ENCODE data around the gene COL6A2.

The COL6A2 gene

DNA sequence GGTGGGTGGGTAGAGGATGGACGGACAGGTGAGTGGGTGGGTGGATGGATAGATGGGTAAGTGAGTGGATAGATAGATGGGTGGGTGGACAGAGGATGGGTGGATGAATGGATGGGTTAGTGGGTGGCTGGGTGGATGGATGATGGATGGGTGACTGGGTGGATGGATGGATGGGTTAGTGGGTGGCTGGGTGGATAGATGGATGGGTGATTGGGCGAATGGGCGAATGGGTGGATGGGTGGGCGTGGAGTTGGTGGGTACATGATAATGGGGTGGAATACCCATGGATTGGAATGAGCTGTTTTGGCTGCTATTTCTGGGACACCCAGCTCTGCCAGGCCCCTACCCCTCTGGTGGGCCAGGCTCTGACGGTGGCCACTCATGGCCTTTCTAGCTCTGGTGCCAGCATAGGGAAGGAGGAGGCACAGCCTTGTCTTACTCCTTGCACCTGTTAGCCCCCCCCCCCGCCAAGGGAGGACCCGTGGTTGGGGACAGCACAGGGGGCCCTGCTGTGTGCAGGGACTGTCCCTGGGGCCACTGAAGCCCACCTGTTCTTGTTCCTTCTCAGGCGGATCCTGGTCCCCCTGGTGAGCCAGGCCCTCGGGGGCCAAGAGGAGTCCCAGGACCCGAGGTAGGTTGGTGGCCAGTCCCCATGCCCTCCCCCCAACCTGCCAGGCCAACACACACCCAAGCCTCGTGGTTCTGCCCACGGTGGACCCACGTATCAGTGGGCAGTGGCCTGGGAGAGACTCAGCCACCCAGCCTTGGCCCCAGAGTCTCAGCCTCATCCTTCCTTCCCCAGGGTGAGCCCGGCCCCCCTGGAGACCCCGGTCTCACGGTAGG lies 26.4 kb downstream of the COL6A2 start:
- Mint-ChIP-seq H3K4me1 (ENCODE audit: low read depth) (no peaks in the 10 kb centered on the region), H3K9me3 (no peaks in the 10 kb centered on the region), H3K27me3 (no peaks in the 10 kb centered on the region), H3K27ac (no peak overlapping the region), H3K36me3 (ENCODE audit: low read depth) (no peaks in the 10 kb centered on the region), H3K4me3 (no peak overlapping the region)
- intact Hi-C loops (cut with micrococcal nuclease): no loop called here

DNA sequence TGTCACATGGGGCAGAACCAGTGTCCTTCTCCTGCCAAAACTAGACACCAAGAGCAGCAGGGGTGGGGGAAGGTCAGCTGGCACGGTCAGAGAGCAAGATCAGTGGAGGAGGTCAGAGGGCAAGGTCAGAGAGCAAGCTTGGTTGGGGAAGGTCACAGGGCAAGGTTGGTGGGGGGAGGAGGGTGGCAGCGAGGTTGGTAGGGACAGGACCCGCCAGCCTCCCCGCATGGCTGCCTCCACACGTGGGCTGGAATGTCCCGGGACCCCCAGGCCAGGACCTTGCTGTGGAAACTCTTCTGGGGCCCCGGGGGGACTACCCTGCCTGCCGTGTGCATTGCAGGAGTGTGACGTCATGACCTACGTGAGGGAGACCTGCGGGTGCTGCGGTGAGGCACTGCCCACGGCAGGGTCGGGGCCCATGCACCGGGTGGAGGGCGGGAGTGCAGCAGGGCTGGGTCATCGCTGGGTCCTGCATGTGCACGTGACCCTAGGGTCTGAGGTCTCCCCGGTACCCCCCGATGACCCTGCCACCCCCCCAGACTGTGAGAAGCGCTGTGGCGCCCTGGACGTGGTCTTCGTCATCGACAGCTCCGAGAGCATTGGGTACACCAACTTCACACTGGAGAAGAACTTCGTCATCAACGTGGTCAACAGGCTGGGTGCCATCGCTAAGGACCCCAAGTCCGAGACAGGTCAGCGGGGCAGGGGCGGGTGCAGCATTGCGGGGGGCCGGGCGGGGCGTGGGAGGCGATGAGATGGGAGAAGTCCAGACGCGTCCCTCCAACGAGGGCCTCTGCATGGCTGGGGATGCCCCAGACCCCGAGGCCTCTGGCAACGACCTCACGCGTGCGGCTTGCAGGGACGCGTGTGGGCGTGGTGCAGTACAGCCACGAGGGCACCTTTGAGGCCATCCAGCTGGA lies 27.3 kb downstream of the COL6A2 start:
- Mint-ChIP-seq H3K27ac (no peak overlapping the region), H3K4me3 (no peak overlapping the region), H3K9me3 (no peaks in the 10 kb centered on the region), H3K27me3 (no peaks in the 10 kb centered on the region), H3K4me1 (ENCODE audit: low read depth) (no peaks in the 10 kb centered on the region), H3K36me3 (ENCODE audit: low read depth) (no peaks in the 10 kb centered on the region)
- intact Hi-C loops (cut with micrococcal nuclease): no loop called here

DNA sequence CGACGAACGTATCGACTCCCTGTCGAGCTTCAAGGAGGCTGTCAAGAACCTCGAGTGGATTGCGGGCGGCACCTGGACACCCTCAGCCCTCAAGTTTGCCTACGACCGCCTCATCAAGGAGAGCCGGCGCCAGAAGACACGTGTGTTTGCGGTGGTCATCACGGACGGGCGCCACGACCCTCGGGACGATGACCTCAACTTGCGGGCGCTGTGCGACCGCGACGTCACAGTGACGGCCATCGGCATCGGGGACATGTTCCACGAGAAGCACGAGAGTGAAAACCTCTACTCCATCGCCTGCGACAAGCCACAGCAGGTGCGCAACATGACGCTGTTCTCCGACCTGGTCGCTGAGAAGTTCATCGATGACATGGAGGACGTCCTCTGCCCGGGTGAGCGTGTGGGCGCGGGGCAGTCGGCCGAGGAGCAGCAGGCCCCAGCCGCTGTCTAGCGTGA lies 28.0 kb downstream of the COL6A2 start:
- intact Hi-C loops (cut with micrococcal nuclease): no loop called here
- Mint-ChIP-seq H3K4me1 (ENCODE audit: low read depth) (no peaks in the 10 kb centered on the region), H3K27ac (no peak overlapping the region), H3K27me3 (no peaks in the 10 kb centered on the region), H3K4me3 (no peak overlapping the region), H3K9me3 (no peaks in the 10 kb centered on the region), H3K36me3 (ENCODE audit: low read depth) (no peaks in the 10 kb centered on the region)

DNA sequence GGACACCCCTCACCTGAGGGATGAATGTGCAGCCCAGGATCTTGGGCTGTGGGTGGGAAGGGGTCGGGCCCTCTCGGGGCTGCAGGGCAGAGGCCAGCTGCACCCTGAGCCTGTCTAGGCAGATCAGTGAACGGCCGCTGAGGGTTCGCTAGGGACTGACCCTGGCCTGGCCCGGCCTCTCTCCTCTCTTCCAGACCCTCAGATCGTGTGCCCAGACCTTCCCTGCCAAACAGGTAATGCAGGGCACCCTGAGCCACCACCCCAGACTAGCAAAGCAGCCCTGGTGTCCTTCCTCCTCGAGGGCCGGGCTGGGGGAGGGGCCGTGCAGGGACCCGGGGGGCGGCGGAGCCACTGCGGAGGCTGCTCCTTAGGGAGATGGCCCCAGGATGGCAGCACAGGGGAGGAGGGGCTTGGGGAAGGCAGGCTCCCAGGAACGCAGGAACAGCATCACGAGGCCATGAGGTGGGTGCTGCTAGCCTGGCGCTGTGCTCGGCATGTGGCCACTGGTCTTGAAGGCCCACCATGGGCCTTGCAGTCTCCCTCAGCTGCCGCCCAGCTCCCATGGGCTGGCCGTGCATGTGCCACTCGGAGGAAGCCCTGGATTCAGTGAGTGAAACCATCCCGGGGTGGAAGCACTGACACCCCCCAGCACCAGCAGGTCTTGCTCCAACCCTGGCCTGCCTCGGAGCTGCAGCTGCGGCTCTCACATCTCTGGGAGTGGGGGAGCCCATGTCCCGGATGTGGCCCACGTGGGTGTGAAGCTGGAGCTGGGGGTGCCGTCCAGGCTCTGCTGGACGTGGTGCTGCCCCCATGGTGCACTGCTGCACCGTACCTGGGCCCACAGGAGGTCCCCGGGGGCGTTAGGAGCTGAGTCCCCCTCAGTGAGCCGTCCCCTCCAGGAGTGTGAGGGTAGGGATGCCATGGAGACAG lies 28.7 kb downstream of the COL6A2 start:
- intact Hi-C loops (cut with micrococcal nuclease): no loop called here
- Mint-ChIP-seq H3K27me3 (no peaks in the 10 kb centered on the region), H3K27ac (no peak overlapping the region)

DNA sequence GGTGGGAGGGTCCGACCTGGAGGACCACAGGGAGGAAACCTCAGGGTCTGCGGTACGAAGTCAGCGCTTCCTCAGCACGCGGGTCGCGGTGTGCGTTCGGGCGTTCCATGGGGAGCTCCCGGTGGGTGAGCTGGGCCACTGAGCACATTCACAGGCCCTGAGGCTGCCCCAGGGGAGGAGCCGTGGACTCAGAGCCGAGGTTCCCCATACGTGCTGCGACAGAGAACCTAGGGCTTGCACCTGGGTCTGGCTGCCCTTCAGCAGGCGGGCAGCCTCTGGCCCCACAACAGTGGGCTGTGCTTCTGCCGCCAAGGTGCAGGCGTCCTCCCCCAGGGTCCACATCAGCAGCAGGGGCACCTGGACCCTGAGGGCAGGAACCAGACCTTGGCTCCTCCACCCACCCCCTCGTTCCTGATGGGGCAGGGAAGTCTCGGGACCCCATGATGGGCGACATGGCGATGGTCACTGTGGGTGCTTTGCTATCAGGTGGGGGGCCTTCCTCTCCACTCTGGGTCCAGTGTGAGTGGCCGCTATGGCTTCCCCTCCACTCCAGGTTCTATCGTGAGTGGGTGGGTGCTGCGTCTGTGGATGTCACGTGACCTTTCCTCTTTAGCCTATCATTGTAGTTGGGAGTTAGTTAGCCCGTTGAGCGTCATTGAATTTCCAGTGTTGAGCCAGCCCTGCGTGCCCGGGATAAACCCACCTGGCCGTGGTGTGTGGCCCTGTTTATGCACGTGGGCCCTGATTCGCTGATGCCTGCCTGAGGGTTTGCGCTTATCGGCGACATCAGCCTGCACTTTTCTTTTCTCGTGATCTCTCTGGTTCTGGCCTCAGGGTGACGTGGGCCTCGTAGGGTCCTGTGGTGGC lies 29.6 kb downstream of the COL6A2 start:
- no peaks in the 10 kb centered on the region for H3K4me1 Mint-ChIP-seq (ENCODE audit: low read depth)
- H3K36me3 Mint-ChIP-seq (ENCODE audit: low read depth): no peaks in the 10 kb centered on the region
- H3K27ac Mint-ChIP-seq: no peak overlapping the region
- H3K27me3 Mint-ChIP-seq: no peaks in the 10 kb centered on the region
- no peaks in the 10 kb centered on the region for H3K9me3 Mint-ChIP-seq
- intact Hi-C loops (cut with micrococcal nuclease): no loop called here
- no peak overlapping the region for H3K4me3 Mint-ChIP-seq

More for the DNA sequence above, 28.7 kb downstream of the COL6A2 start:
- Mint-ChIP-seq H3K4me3 (no peak overlapping the region), H3K4me1 (ENCODE audit: low read depth) (no peaks in the 10 kb centered on the region), H3K36me3 (ENCODE audit: low read depth) (no peaks in the 10 kb centered on the region), H3K9me3 (no peaks in the 10 kb centered on the region)

DNA sequence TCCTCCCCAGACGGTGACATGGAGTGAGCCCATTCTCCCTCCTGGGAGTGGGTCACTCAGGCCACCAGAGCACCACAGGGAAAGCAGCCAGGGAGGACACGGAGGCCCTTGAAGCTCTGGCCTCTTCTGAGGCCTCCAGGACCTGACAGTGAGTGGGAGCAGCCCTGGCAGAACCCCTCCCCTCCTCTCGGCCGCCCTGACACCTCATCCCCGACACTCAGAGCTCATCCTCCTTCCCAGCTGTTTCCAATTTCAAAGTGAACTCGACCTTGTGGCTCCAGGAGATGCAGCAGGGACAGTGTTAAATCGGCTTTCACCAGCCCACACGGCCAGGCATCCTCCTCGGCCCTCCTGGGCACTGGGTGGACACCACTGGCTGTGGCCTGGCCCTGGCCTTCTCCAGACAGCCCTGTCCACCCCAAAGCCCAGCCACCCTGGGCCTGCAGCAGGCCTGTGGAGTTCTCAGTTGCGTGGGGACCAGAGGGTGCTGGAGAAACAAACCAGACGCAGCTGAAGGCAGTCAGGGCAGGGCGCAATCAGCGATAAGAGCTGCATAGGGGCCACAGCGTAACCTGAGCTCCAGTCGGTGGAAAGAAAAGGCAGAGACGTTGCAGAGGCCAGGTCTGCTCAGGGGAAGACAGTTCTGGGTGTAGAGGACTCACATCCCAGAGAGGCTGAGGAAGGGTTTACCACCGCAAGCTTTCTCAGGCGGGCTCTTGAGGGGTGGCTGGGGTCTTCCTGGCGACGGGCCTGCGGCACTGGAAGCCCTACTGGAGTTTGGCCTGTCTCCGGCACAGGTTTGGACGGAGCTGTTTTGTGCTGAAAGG lies 30.4 kb downstream of the COL6A2 start:
- Mint-ChIP-seq H3K27me3 (no peaks in the 10 kb centered on the region), H3K36me3 (ENCODE audit: low read depth) (no peaks in the 10 kb centered on the region), H3K27ac (no peak overlapping the region), H3K9me3 (no peaks in the 10 kb centered on the region), H3K4me3 (no peak overlapping the region), H3K4me1 (ENCODE audit: low read depth) (no peaks in the 10 kb centered on the region)
- intact Hi-C loops (cut with micrococcal nuclease): no loop called here

DNA sequence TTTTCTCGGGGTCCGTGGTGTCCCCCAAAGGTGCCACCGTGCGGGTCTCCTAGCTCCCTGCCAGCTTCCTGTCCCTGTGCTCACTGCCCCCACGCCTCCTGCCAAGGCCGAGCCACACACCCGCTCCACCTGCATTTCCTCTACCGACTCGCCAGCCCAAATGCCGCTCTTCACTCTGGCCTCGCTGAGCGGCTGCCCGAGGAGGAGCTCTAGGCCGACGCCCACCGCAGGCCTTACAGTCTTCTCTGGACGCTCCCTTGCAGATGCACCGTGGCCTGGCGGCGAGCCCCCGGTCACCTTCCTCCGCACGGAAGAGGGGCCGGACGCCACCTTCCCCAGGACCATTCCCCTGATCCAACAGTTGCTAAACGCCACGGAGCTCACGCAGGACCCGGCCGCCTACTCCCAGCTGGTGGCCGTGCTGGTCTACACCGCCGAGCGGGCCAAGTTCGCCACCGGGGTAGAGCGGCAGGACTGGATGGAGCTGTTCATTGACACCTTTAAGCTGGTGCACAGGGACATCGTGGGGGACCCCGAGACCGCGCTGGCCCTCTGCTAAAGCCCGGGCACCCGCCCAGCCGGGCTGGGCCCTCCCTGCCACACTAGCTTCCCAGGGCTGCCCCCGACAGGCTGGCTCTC lies 31.1 kb downstream of the COL6A2 start:
- no peak overlapping the region for H3K27ac Mint-ChIP-seq

DNA sequence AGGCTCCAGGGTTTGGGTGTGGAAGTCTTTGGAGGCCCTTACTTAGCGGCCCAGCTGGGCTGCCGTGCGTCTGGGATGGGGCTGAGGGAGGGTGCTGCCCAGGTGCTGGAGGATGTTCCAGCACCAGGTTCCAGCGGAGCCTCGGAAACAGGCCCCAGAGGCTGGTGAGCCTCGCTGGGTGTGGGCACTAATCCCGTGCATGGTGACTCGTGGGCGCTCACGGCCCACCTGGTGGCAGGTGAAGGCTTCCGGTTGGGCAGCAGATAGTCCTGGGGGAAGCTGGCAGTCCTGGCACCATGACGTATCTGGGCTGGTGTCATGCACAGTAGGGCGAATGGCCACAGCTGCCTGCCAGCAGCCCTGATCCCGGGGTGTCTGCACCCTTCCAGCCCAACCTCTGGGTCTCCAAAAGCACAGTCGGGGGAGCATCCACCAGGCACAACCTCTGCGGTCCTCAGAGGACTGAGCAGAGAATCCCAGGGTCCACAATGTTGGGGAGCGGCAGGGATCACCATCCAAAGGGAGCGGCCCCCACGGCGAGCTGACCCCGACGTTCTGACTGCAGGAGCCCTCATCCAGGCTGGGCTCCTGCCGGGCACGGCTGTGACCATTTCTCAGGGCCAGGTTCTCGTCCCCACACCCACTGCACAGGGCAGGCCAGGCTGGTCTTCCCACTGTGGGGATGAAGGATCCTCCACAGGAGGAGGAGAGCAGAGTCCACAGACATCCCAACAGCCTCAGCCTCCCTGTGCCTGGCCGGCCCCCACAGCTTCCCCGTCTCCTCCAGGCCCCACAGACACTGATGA lies 32.1 kb downstream of the COL6A2 start:
- no peaks in the 10 kb centered on the region for H3K9me3 Mint-ChIP-seq
- H3K27me3 Mint-ChIP-seq: no peaks in the 10 kb centered on the region
- intact Hi-C loops (cut with micrococcal nuclease): no loop called here
- H3K4me3 Mint-ChIP-seq: no peak overlapping the region
- H3K27ac Mint-ChIP-seq: no peak overlapping the region
- H3K36me3 Mint-ChIP-seq (ENCODE audit: low read depth): no peaks in the 10 kb centered on the region
- H3K4me1 Mint-ChIP-seq (ENCODE audit: low read depth): no peaks in the 10 kb centered on the region

More for the DNA sequence above, 31.1 kb downstream of the COL6A2 start:
- Mint-ChIP-seq H3K4me1 (ENCODE audit: low read depth) (no peaks in the 10 kb centered on the region), H3K36me3 (ENCODE audit: low read depth) (no peaks in the 10 kb centered on the region), H3K4me3 (no peak overlapping the region), H3K27me3 (no peaks in the 10 kb centered on the region), H3K9me3 (no peaks in the 10 kb centered on the region)
- intact Hi-C loops (cut with micrococcal nuclease): no loop called here

DNA sequence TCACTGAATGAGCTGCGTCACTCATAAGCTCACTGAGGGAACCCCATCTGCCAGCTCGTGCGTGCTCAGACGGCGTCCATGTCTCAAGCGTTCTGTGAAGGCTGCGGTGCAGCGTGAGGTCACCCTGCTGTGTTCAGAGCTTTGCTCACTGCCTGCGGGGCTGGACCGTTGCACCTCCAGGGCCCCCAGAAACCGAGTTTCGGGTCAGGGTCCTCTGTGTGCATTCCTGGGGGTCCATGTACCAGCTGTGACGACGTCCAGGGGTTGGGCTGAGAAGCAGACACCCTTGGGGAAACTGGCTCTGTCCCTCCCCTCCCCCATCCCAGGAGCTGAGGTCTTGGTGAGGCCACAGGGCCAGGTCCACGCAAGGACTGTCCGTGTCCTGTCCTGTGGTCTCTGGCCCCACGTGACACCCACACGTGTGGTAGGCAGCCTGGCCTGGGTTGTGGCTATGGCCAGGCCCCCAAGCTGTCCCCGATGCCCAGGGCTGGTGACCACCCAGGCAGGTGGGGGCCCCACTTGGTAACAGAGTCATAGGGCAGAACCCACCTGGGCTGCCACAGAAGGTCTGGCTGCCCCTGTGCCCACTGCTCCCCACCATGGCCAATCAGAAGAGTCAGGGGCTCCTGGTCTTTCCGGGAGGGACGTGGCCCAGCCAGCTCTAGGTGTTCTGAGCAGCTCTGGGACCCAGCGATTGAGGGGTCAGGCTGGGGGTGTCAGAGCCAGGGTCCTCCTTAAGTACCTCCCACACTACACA lies 33.1 kb downstream of the COL6A2 start:
- no peaks in the 10 kb centered on the region for H3K9me3 Mint-ChIP-seq
- intact Hi-C loops (cut with micrococcal nuclease): no loop called here
- H3K27me3 Mint-ChIP-seq: no peaks in the 10 kb centered on the region
- H3K27ac Mint-ChIP-seq: no peak overlapping the region
- H3K36me3 Mint-ChIP-seq (ENCODE audit: low read depth): no peaks in the 10 kb centered on the region
- no peaks in the 10 kb centered on the region for H3K4me1 Mint-ChIP-seq (ENCODE audit: low read depth)
- H3K4me3 Mint-ChIP-seq: no peak overlapping the region

DNA sequence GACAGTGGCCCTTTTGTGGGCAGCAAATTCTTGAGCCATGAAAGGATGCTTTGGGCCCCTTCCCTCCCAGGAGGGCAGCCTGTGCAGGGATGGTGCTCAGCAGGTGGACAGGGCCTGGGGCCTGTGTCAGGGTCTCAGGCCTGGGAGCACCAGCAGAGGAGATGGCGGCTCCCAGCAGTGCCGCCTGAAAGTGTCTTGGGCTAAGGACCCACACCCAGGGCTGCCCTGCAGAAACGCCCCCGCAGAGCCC lies 33.6 kb downstream of the COL6A2 start:
- no peaks in the 10 kb centered on the region for H3K36me3 Mint-ChIP-seq (ENCODE audit: low read depth)
- no peak overlapping the region for H3K27ac Mint-ChIP-seq
- intact Hi-C loops (cut with micrococcal nuclease): no loop called here
- no peak overlapping the region for H3K4me3 Mint-ChIP-seq
- H3K27me3 Mint-ChIP-seq: peaks cover under 1% of the 10 kb centered on the region
- no peaks in the 10 kb centered on the region for H3K4me1 Mint-ChIP-seq (ENCODE audit: low read depth)
- H3K9me3 Mint-ChIP-seq: no peaks in the 10 kb centered on the region

Measured in dendritic cell treated with granulocyte-macrophage colony-stimulating factor and Interleukin-4, amounts not matched to agents 40 ng/mL and 50 ng/mL, for 4 days (primary cell).